SK-N-SH (cell line): ENCODE measurements around the gene ZFC3H1. TPM values are rescaled to one million over a fixed set of nuclear protein-coding genes. Genes with fewer than 3 reads are reported as not detected.

Source experiments
- CTCF ChIA-PET: fragments of 300-600, 350-600 bp; formaldehyde crosslinking; extraction: SDS; loops from one replicate; lab custom pipeline; 2021; lab: Yijun Ruan, JAX
- POLR2A ChIA-PET: fragments of 350-600 bp; sonication (Branson Sonifier 250); formaldehyde crosslinking; extraction: SDS; loops from one replicate; lab custom pipeline; 2020; ENCODE audit warnings: antibody characterized with exemption, inconsistent platforms; lab: Yijun Ruan, JAX
- DNase-seq: peaks from one replicate; pipeline ENCODE4 v3.0.0; 2012
- H2AFZ ChIP-seq: fragments of 200-600 bp; sonication (generic); 2 replicates; pipeline ENCODE4 v1.8.1; 2016; ENCODE audit warnings: antibody characterized with exemption, mild to moderate bottlenecking, low read depth
- H3F3A ChIP-seq: fragments of 200-600 bp; sonication (generic); replicated peaks from 2 replicates; pipeline ENCODE3; 2016; ENCODE audit warnings: antibody characterized with exemption, mild to moderate bottlenecking; ENCODE audit not compliant: insufficient read depth
- H3K27ac ChIP-seq, 2 experiments: fragments of 200-500 bp in 1 of 2; fragments of 200-600 bp in 1 of 2; sonication (Bioruptor generic) in 1 of 2; sonication (generic), shearing (Covaris generic) in 1 of 2; 2 replicates each; pipeline versions ENCODE4 v1.5.1 to v1.6.1; 2014 to 2016; ENCODE audit warnings: low read depth in 2 of 2, inconsistent platforms in 1 of 2, low read length in 1 of 2, mild to moderate bottlenecking in 1 of 2, mixed read lengths in 1 of 2
- H3K27me3 ChIP-seq: fragments of 200-600 bp; sonication (generic), shearing (Covaris generic); 2 replicates; pipeline ENCODE4 v1.6.1; 2016; ENCODE audit warnings: mixed run types; ENCODE audit not compliant: insufficient read depth
- H3K36me3 ChIP-seq, 2 experiments: fragments of 200-500 bp in 1 of 2; fragments of 200-600 bp in 1 of 2; sonication (Bioruptor generic) in 1 of 2; sonication (generic) in 1 of 2; replicated peaks in 1 of 2; 2 replicates each; pipeline versions ENCODE3 to v1.5.1; 2014 to 2016; ENCODE audit warnings: low read length in 1 of 2, mild to moderate bottlenecking in 1 of 2; ENCODE audit not compliant: insufficient read depth in 2 of 2, control insufficient read depth in 1 of 2
- H3K4me1 ChIP-seq, 2 experiments: fragments of 200-500 bp in 1 of 2; fragments of 200-600 bp in 1 of 2; sonication (Bioruptor generic) in 1 of 2; sonication (generic), shearing (Covaris generic) in 1 of 2; 2 replicates each; pipeline versions ENCODE4 v1.5.1 to v1.6.1; 2014 to 2016; ENCODE audit warnings: low read depth in 1 of 2, low read length in 1 of 2, mixed run types in 1 of 2; ENCODE audit not compliant: insufficient read depth in 2 of 2, control insufficient read depth in 1 of 2
- H3K4me2 ChIP-seq: fragments of 200-600 bp; sonication (generic), shearing (Covaris generic); 2 replicates; pipeline ENCODE4 v1.6.1; 2017; ENCODE audit warnings: mixed run types
- H3K4me3 ChIP-seq, 2 experiments: fragments of 200-500 bp in 1 of 2; fragments of 200-600 bp in 1 of 2; sonication (Bioruptor generic) in 1 of 2; sonication (generic), shearing (Covaris generic) in 1 of 2; 2 replicates each; pipeline versions ENCODE4 v1.5.1 to v1.8.1; 2014 to 2016; ENCODE audit warnings: low read depth in 2 of 2, inconsistent platforms in 1 of 2, low read length in 1 of 2, mild to moderate bottlenecking in 1 of 2, mixed read lengths in 1 of 2, moderate library complexity in 1 of 2
- H3K79me2 ChIP-seq: fragments of 200-600 bp; sonication (generic); 2 replicates; pipeline ENCODE4 v1.8.1; 2017; ENCODE audit warnings: mild to moderate bottlenecking; ENCODE audit not compliant: insufficient read depth
- H3K9ac ChIP-seq: fragments of 200-600 bp; sonication (generic); 2 replicates; pipeline ENCODE4 v1.6.1; 2017; ENCODE audit warnings: mixed run types
- H3K9me2 ChIP-seq: fragments of 200-600 bp; sonication (generic); 2 replicates; pipeline ENCODE4 v1.6.1; 2017; ENCODE audit warnings: mixed run types
- H3K9me3 ChIP-seq: fragments of 200-600 bp; sonication (generic); 2 replicates; pipeline ENCODE4 v1.6.1; 2017; ENCODE audit warnings: mixed run types, mild to moderate bottlenecking, moderate library complexity
- H4K20me1 ChIP-seq: fragments of 200-600 bp; sonication (generic); 2 replicates; pipeline ENCODE4 v1.6.1; 2017; ENCODE audit warnings: mild to moderate bottlenecking, mixed run types; ENCODE audit not compliant: insufficient read depth
- CHD2 ChIP-seq: fragments of 150-350 bp; IDR thresholded peaks from 2 replicates; pipeline ENCODE4 v1.6.1; 2018; ENCODE audit warnings: low read length; ENCODE audit not compliant: partially characterized antibody
- EP300 ChIP-seq, 2 experiments: IDR thresholded peaks; 2 replicates each; pipeline versions ENCODE4 v1.4.0 to v1.6.1; 2012; ENCODE audit warnings: borderline replicate concordance in 1 of 2, low read depth in 1 of 2, low read length in 1 of 2
- GATA2 ChIP-seq: sonication (generic); formaldehyde crosslinking; IDR thresholded peaks from 2 replicates; pipeline ENCODE4 v1.5.0; 2020; ENCODE audit warnings: mild to moderate bottlenecking, missing genetic modification reagents
- MAX ChIP-seq: IDR thresholded peaks from 2 replicates; pipeline ENCODE4 v1.4.0; 2012; ENCODE audit warnings: low read depth
- NRF1 ChIP-seq: IDR thresholded peaks from 2 replicates; pipeline ENCODE4 v1.6.1; 2012; ENCODE audit warnings: low read depth, mild to moderate bottlenecking, low read length
- PBX3 ChIP-seq: IDR thresholded peaks from 2 replicates; pipeline ENCODE4; 2012
- POLR2AphosphoS5 ChIP-seq: IDR thresholded peaks from 2 replicates; pipeline ENCODE4 v1.6.1; 2012; ENCODE audit warnings: low read depth, low read length
- RAD21 ChIP-seq: IDR thresholded peaks from 2 replicates; pipeline ENCODE4 v1.6.1; 2012; ENCODE audit warnings: mild to moderate bottlenecking, low read length
- REST ChIP-seq: IDR thresholded peaks from 2 replicates; pipeline ENCODE4 v1.6.1; 2012; ENCODE audit warnings: mild to moderate bottlenecking, low read depth, low read length, moderate library complexity
- RFX5 ChIP-seq: IDR thresholded peaks from 2 replicates; pipeline ENCODE4 v1.6.1; 2012; ENCODE audit warnings: mild to moderate bottlenecking, improper control_type of control experiment, low read length
- RXRA ChIP-seq: IDR thresholded peaks from 2 replicates; pipeline ENCODE4 v1.4.0; 2012; ENCODE audit warnings: low read depth, mild to moderate bottlenecking, borderline replicate concordance
- TCF12 ChIP-seq: IDR thresholded peaks from 2 replicates; pipeline ENCODE4 v1.4.0; 2012
- USF2 ChIP-seq: fragments of 150-350 bp; IDR thresholded peaks from 2 replicates; pipeline ENCODE4 v1.6.1; 2017; ENCODE audit warnings: antibody characterized with exemption, low read length, low read depth, borderline replicate concordance
- YY1 ChIP-seq: IDR thresholded peaks from 2 replicates; pipeline ENCODE4 v1.4.0; 2012; ENCODE audit warnings: low read depth, mild to moderate bottlenecking
- ZBTB33 ChIP-seq: IDR thresholded peaks from 2 replicates; pipeline ENCODE4 v1.4.0; 2012; ENCODE audit warnings: low read depth, borderline replicate concordance
- WGBS: methylation state at CpG from one replicate; pipeline ENCODE4 v1.1.6; 2017; ENCODE audit warnings: low lambda C conversion rate; 5-methylcytosine and 5-hydroxymethylcytosine counted together
- polyA plus RNA-seq, 3 experiments: library from polyadenylated mRNA; depleted of rRNA; stranded (reverse); fragments of >200 nt; gene quantifications; 2 replicates each; pipeline ENCODE4 v1.2.3, GENCODE V29; 2012

ZFC3H1 gene
- polyA plus RNA-seq, 1 of the 3 experiments (the other 2 are of a cell fraction) = 19.1 TPM

- CTCF ChIA-PET = interaction anchor here (0.7 to 1.1 kb wide), 3 partner anchors 31 to 130 kb away, joined by 3 to 5 read pairs (median 4); no protein-coding TSS in a partner anchor
- WGBS = 83% methylated on average over 3 of the region's 3 CpGs
- TF ChIP-seq POLR2AphosphoS5 (no peak), NRF1 (no peak), REST (no peak), PBX3 (no peak), RFX5 (no peak), MAX (no peak), RXRA (no peak), GATA2 (CRISPR knock-in tag) (no peak), RAD21 (no peak), YY1 (no peak), TCF12 (no peak), CHD2 (no peak), ZBTB33 (no peak), USF2 (no peak), EP300 (IDR thresholded peaks at IDR 0.05; ENCODE audit: borderline replicate concordance in 1 of 2, low read depth in 1 of 2, low read length in 1 of 2) (no peak)
- no peak overlapping the region for H2AFZ ChIP-seq
- no peaks in the 10 kb centered on the region for H3K9me3 ChIP-seq
- H3K9ac ChIP-seq = no peak overlapping the region
- no peaks in the 10 kb centered on the region for H3K9me2 ChIP-seq
- H3K27ac ChIP-seq = no peak overlapping the region
- no peak overlapping the region for H3K4me2 ChIP-seq
- DNase-seq = no peak
- H3K36me3 ChIP-seq = peaks cover 41 to 45% of the 10 kb centered on the region in 2 experiments
- H3K79me2 ChIP-seq = no peaks in the 10 kb centered on the region
- H3F3A ChIP-seq = no peaks in the 10 kb centered on the region
- POLR2A ChIA-PET = no interaction called here
- H3K27me3 ChIP-seq = no peaks in the 10 kb centered on the region
- no peak overlapping the region for H3K4me3 ChIP-seq
- H3K4me1 ChIP-seq = no peaks in the 10 kb centered on the region; a peak in 1 of 4 replicates
- H4K20me1 ChIP-seq = no peaks in the 10 kb centered on the region
These were observed 58.6 kb downstream of the ZFC3H1 start for GRCh38 chr12:71605039-71605438.
